Brain (organoid and tissue), 1 donor: Measurements from ENCODE around the gene CLTC. TPM values are rescaled to one million over a fixed set of nuclear protein-coding genes. Genes with fewer than 3 reads are reported as not detected.

Experiments used
- polyA plus RNA-seq: library from polyadenylated mRNA; stranded (reverse); fragments of 350-450 nt; fragmentation: Illumina TruSeq; extraction: RNeasy Lipid Tissue Mini Kit (QIAGEN cat#74804); gene quantifications from one replicate; pipeline ENCODE4 v1.2.3, GENCODE V29; 2015; ENCODE audit warnings: low read depth, low replicate concordance; ENCODE audit not compliant: insufficient read depth

CLTC gene
- polyA plus RNA-seq, 1 donor from 2014 or later: 135 TPM

Other genes with a start within 250 kb of the CLTC start
- 51.8 TPM for gene DHX40, start 54.3 kb upstream of the CLTC start, polyA plus RNA-seq
- gene PTRH2, start 87.5 kb downstream of the CLTC start, polyA plus RNA-seq: 13.9 TPM
- gene VMP1, start 87.8 kb downstream of the CLTC start, polyA plus RNA-seq: 34.0 TPM